Stimulated activated CD4-positive, alpha-beta T cell treated with anti-CD3 and anti-CD28 coated beads, Interleukin-12 subunit alpha, Interleukin-12 subunit beta, amount 100 ng/mL, for 4 hours (primary cell): ENCODE results near the gene SAMD10.
"Not testable (repeated sequence)": the region's sequence is repeated elsewhere in the genome, so short reads cannot be mapped to it uniquely, and the experiment has no call there.

Experiments used
- DNase-seq: peaks from one replicate; pipeline ENCODE4 v3.0.0-alpha.2; 2020

The SAMD10 gene

GRCh38 chr20:63940071-63940471, 39.4 kb downstream of the SAMD10 start:
- DNase-seq = no peak

GRCh38 chr20:63939061-63939935, 40.1 kb downstream of the SAMD10 start:
- DNase-seq = no peak

- DNase-seq = no peak
Observed at GRCh38 chr20:63937596-63937995, 41.8 kb downstream of the SAMD10 start.

- no peak for DNase-seq
Observed at GRCh38 chr20:63935447-63935846, 44.0 kb downstream of the SAMD10 start.

GRCh38 chr20:63934271-63935068, 45.0 kb downstream of the SAMD10 start:
- DNase-seq = no peak

GRCh38 chr20:63933646-63934045, 45.8 kb downstream of the SAMD10 start:
- DNase-seq = no peak

- no peak for DNase-seq
Observed at GRCh38 chr20:63932606-63933160, 46.8 kb downstream of the SAMD10 start.

GRCh38 chr20:63931735-63932134, 47.7 kb downstream of the SAMD10 start:
- no peak for DNase-seq

GRCh38 chr20:63930971-63931553, 48.4 kb downstream of the SAMD10 start:
- no peak for DNase-seq

GRCh38 chr20:63929473-63929883, 50.0 kb downstream of the SAMD10 start:
- not testable (repeated sequence) for DNase-seq

GRCh38 chr20:63929071-63929470, 50.4 kb downstream of the SAMD10 start:
- no peak for DNase-seq

GRCh38 chr20:63926298-63926697, 53.1 kb downstream of the SAMD10 start:
- no peak for DNase-seq

GRCh38 chr20:63924241-63924640, 55.2 kb downstream of the SAMD10 start:
- DNase-seq = no peak
